Stimulated activated CD4-positive, alpha-beta T cell treated with anti-CD3 and anti-CD28 coated beads, Interleukin-12 subunit alpha, Interleukin-12 subunit beta, amount 100 ng/mL, for 48 hours (primary cell): ENCODE results near the gene RRAS.

ENCODE experiments used
- DNase-seq, 3 donors: peaks; one replicate each; pipeline ENCODE4 v3.0.0-alpha.2; 2020; ENCODE audit warnings: low read depth in 2 of 3, low spot score in 1 of 3

The RRAS gene

GRCh38 chr19:49677231-49677900 lies 37.4 kb upstream of the RRAS start, which contains the start of gene PRMT1:
PRMT1 (plus strand) TSS chr19:49677271; CDS start chr19:49677281, 10 bp downstream.
- DNase-seq = peak in 1 of 3 donors; percentile 55

- peak; percentile 99 to 100 (median 99) for DNase-seq
Observed at GRCh38 chr19:49676784-49677230, 36.9 kb upstream of the RRAS start.

GRCh38 chr19:49676136-49676783 lies 36.3 kb upstream of the RRAS start:
- DNase-seq = peak in 1 of 3 donors; percentile 66

- peak in 2 of 3 donors; percentile 68 to 77 for DNase-seq
Observed at GRCh38 chr19:49672131-49672919, 32.4 kb upstream of the RRAS start.

GRCh38 chr19:49669516-49669915 lies 29.6 kb upstream of the RRAS start:
- DNase-seq = no peak

- no peak for DNase-seq
Observed at GRCh38 chr19:49667473-49667872, 27.5 kb upstream of the RRAS start.

- DNase-seq = no peak
Observed at GRCh38 chr19:49666120-49666444, 26.1 kb upstream of the RRAS start.

- peak; percentile 98 to 99 (median 99) for DNase-seq
Observed at GRCh38 chr19:49665351-49666119, 25.6 kb upstream of the RRAS start, which contains the start of the genes BCL2L12 and IRF3. BCL2L12 (plus strand) TSS chr19:49665933; CDS start chr19:49666693, 760 bp downstream. IRF3 (minus strand) TSS chr19:49665857; CDS start chr19:49664838, 1,019 bp downstream.

GRCh38 chr19:49665036-49665350 lies 25.1 kb upstream of the RRAS start:
- DNase-seq = no peak

- peak; percentile 82 to 94 (median 92) for DNase-seq
Observed at GRCh38 chr19:49664171-49665035, 24.5 kb upstream of the RRAS start.

GRCh38 chr19:49663224-49663623 lies 23.3 kb upstream of the RRAS start:
- no peak for DNase-seq

- DNase-seq = no peak
Observed at GRCh38 chr19:49662011-49662410, 22.1 kb upstream of the RRAS start.

- no peak for DNase-seq
Observed at GRCh38 chr19:49660338-49660961, 20.5 kb upstream of the RRAS start.

GRCh38 chr19:49658566-49659442 lies 18.9 kb upstream of the RRAS start:
- DNase-seq = no peak

- no peak for DNase-seq
Observed at GRCh38 chr19:49658139-49658517, 18.2 kb upstream of the RRAS start.

- no peak for DNase-seq
Observed at GRCh38 chr19:49657493-49658138, 17.7 kb upstream of the RRAS start.

GRCh38 chr19:49656456-49657109 lies 16.6 kb upstream of the RRAS start:
- no peak for DNase-seq
